Gastrocnemius medialis (tissue), 4 donors: ENCODE measurements around the gene SLX4IP.

Source experiments
- CTCF ChIP-seq, 5 experiments: fragments of 450-650 bp in 3 of 5; fragments of 200-600 bp in 2 of 5; sonication (generic) in 2 of 5; IDR thresholded peaks in 4 of 5; conservative IDR thresholded peaks in 1 of 5; 1 replicate in 4 of 5; 2 replicates in 1 of 5; pipeline ENCODE4 v1.5.1; 2016 to 2019; ENCODE audit warnings: antibody characterized with exemption in 5 of 5, mild to moderate bottlenecking in 3 of 5, moderate library complexity in 3 of 5
- POLR2A ChIP-seq, 2 donors: fragments of 450-650 bp; IDR thresholded peaks; one replicate each; pipeline ENCODE4 v1.6.1; 2017; ENCODE audit warnings: antibody characterized with exemption in 2 of 2, mild to moderate bottlenecking in 2 of 2, moderate library complexity in 2 of 2

GRCh38 chr20:10622657-10623418, 187.7 kb downstream of the SLX4IP start:
- TF ChIP-seq POLR2A (IDR thresholded peaks at IDR 0.05) (no peak), CTCF (IDR thresholded peaks at IDR 0.05 in 4 of 5, conservative IDR thresholded peaks at IDR 0.05 in 1 of 5) (no peak)
